Thyroid gland (tissue), 4 donors: Measurements from ENCODE around the gene CDPF1. TPM values are rescaled to one million over a fixed set of nuclear protein-coding genes. Genes with fewer than 3 reads are reported as not detected.

Source experiments
- DNase-seq, 2 donors: peaks; one replicate each; pipeline ENCODE4 v3.0.0-alpha.2; 2019
- H3K27ac ChIP-seq, 3 donors: fragments of 200-600 bp; sonication (generic); 1 replicate in 2 of 3; 2 replicates in 1 of 3; pipeline ENCODE4 v1.5.1; 2016 to 2019; ENCODE audit warnings: mild to moderate bottlenecking in 1 of 3, moderate library complexity in 1 of 3
- H3K27me3 ChIP-seq: fragments of 200-600 bp; sonication (generic); one replicate; pipeline ENCODE4 v1.5.1; 2019
- H3K36me3 ChIP-seq, 2 donors: fragments of 200-600 bp; sonication (generic); one replicate each; pipeline ENCODE4 v1.5.1; 2016 to 2019
- H3K4me1 ChIP-seq, 2 donors: fragments of 200-600 bp; sonication (generic); one replicate each; pipeline ENCODE4 v1.5.1; 2017 to 2019
- H3K4me3 ChIP-seq, 3 donors: fragments of 200-600 bp; sonication (generic); replicated peaks in 1 of 3; 1 replicate in 2 of 3; 2 replicates in 1 of 3; pipeline ENCODE4 v1.5.1; 2016; ENCODE audit warnings: mild to moderate bottlenecking in 1 of 3
- H3K9me3 ChIP-seq: fragments of 200-600 bp; sonication (generic); one replicate; pipeline ENCODE4 v1.5.1; 2017
- CTCF ChIP-seq, 6 experiments: fragments of 200-600 bp in 3 of 6; fragments of 450-650 bp in 3 of 6; sonication (generic) in 3 of 6; IDR thresholded peaks; one replicate each; pipeline ENCODE4 v1.5.1; 2016 to 2019; ENCODE audit warnings: antibody characterized with exemption in 6 of 6, mild to moderate bottlenecking in 2 of 6, inconsistent platforms in 1 of 6, moderate library complexity in 1 of 6
- POLR2A ChIP-seq, 2 donors: fragments of 450-650 bp; IDR thresholded peaks; one replicate each; pipeline ENCODE4 v1.6.1; 2017; ENCODE audit warnings: antibody characterized with exemption in 2 of 2, mild to moderate bottlenecking in 2 of 2, moderate library complexity in 1 of 2
- WGBS, 2 donors: methylation state at CpG; one replicate each; pipeline ENCODE4 v1.1.5; 2017; 5-methylcytosine and 5-hydroxymethylcytosine counted together
- intact Hi-C: fragments of 100-400 bp; cut with DNase I; formaldehyde crosslinking; loops from one replicate; pipeline ENCODE4 v1.15.1; 2023
- total RNA-seq, 4 donors: library from RNA; depleted of rRNA; stranded (reverse); fragments of >200 nt; gene quantifications; one replicate each; pipeline ENCODE4 v1.2.3, GENCODE V29; 2016

The CDPF1 gene
- total RNA-seq, result 10 to 100 TPM; 12.8 to 34.4 (median 16.4) TPM

GRCh38 chr22:46250035-46250782 lies at the start of gene CDPF1:
Gene CDPF1, minus strand, starts transcription at chr22:46250293. Its CDS starts 2,009 bp downstream, at chr22:46248284.
- peak within 1 kb of the TSS; percentile 64 to 78 (median 73) for H3K27ac ChIP-seq
- 0% methylated on average over 7 to 26 of the region's 89 CpGs for WGBS, 2 donors
- H3K4me1 ChIP-seq, result peaks cover 11 to 19% of the 10 kb centered on the region in 2 donors
- H3K4me3 ChIP-seq, result peak within 1 kb of the TSS; percentile 19 to 80 (median 56)
- DNase-seq, result peak; percentile 90 to 91
- H3K36me3 ChIP-seq, result no peaks in the 10 kb centered on the region
- H3K27me3 ChIP-seq, result no peaks in the 10 kb centered on the region
- H3K9me3 ChIP-seq, result no peaks in the 10 kb centered on the region
- TF ChIP-seq POLR2A (IDR thresholded peaks at IDR 0.05) (peak in 1 of 2 donors; percentile 95), CTCF (IDR thresholded peaks at IDR 0.05) (no peak)
- intact Hi-C loops, result no loop called here

GRCh38 chr22:46299101-46299500 lies 49.0 kb upstream of the CDPF1 start:
- TF ChIP-seq CTCF (IDR thresholded peaks at IDR 0.05) (no peak), POLR2A (IDR thresholded peaks at IDR 0.05) (no peak)
- no peak overlapping the region for H3K27ac ChIP-seq
- H3K27me3 ChIP-seq, result no peaks in the 10 kb centered on the region
- intact Hi-C loops, result no loop called here
- DNase-seq, result no peak
- H3K9me3 ChIP-seq, result no peaks in the 10 kb centered on the region
- 92 to 94% methylated on average over 13 of the region's 13 CpGs for WGBS, 2 donors
- no peak overlapping the region for H3K4me3 ChIP-seq
- peaks cover 14 to 17% of the 10 kb centered on the region in 2 donors for H3K4me1 ChIP-seq
- no peaks in the 10 kb centered on the region for H3K36me3 ChIP-seq

- Histone ChIP-seq H3K9me3 (no peaks in the 10 kb centered on the region), H3K36me3 (peaks cover 4 to 5% of the 10 kb centered on the region in 2 donors), H3K27ac (no peak overlapping the region), H3K27me3 (no peaks in the 10 kb centered on the region), H3K4me3 (peak overlapping the region in 1 of 3 donors; percentile 64), H3K4me1 (peaks cover 14 to 17% of the 10 kb centered on the region in 2 donors)
- 8 to 10% methylated on average over 15 of the region's 32 CpGs for WGBS, 2 donors
- TF ChIP-seq POLR2A (IDR thresholded peaks at IDR 0.05) (no peak), CTCF (IDR thresholded peaks at IDR 0.05) (no peak)
- intact Hi-C loops, result no loop called here
- peak; percentile 12 to 20 for DNase-seq
These were observed 47.2 kb upstream of the CDPF1 start for GRCh38 chr22:46297151-46297812.

GRCh38 chr22:46296257-46297150 lies 46.4 kb upstream of the CDPF1 start, which contains the start of gene GTSE1:
Gene GTSE1, plus strand, starts transcription at chr22:46296870. Its CDS starts 531 bp downstream, at chr22:46297401.
- TF ChIP-seq CTCF (IDR thresholded peaks at IDR 0.05) (peak in 1 of 6 experiments; percentile 38), POLR2A (IDR thresholded peaks at IDR 0.05) (peak in 1 of 2 donors; percentile 67)
- peak within 1 kb of the TSS; percentile 11 to 64 (median 55) for H3K4me3 ChIP-seq
- intact Hi-C loops, result no loop called here
- H3K9me3 ChIP-seq, result no peaks in the 10 kb centered on the region
- peaks cover 14 to 17% of the 10 kb centered on the region in 2 donors for H3K4me1 ChIP-seq
- H3K27ac ChIP-seq, result peak within 1 kb of the TSS; percentile 84 to 86 (median 85)
- no peaks in the 10 kb centered on the region for H3K27me3 ChIP-seq
- peak; percentile 98 to 99 for DNase-seq
- peaks cover 6 to 7% of the 10 kb centered on the region in 2 donors for H3K36me3 ChIP-seq
- 2 to 3% methylated on average over 5 to 6 of the region's 76 CpGs for WGBS, 2 donors
